H1 (cell line): ENCODE measurements around the gene DDR2. TPM values are rescaled to one million over a fixed set of nuclear protein-coding genes. Genes with fewer than 3 reads are reported as not detected.

ENCODE experiments used
- CTCF ChIA-PET: fragments of 300-600 bp; sonication (Branson Sonifier 250); formaldehyde crosslinking; loops from one replicate; lab custom pipeline; 2021; ENCODE audit not compliant: partially characterized antibody; lab: Charles Lee
- POLR2A ChIA-PET: fragments of 300-600 bp; sonication (Branson Sonifier 250); formaldehyde crosslinking; loops from one replicate; lab custom pipeline; 2021; ENCODE audit warnings: inconsistent platforms; ENCODE audit not compliant: partially characterized antibody; lab: Charles Lee
- DNase-seq, 2 experiments: peaks; one replicate each; pipeline versions ENCODE4 v3.0.0 to v3.0.0-alpha.2; 2010 to 2022; ENCODE audit warnings: low spot score in 2 of 2, low read depth in 1 of 2, mixed read lengths in 1 of 2
- FAIRE-seq: peaks from 2 replicates; lab custom pipeline; 2011; peaks lifted over from hg19 to GRCh38; lab: Jason Lieb, UNC
- H2AFZ ChIP-seq: 2 replicates; pipeline ENCODE4 v1.8.1; 2012; ENCODE audit warnings: low read length, inconsistent platforms
- H2AK5ac ChIP-seq: 2 replicates; pipeline ENCODE4 v1.6.1; 2013; ENCODE audit warnings: low read depth, low read length
- H2BK120ac ChIP-seq: replicated peaks from 2 replicates; pipeline ENCODE3; 2013; ENCODE audit warnings: low read depth, low read length, inconsistent platforms
- H2BK12ac ChIP-seq: 2 replicates; pipeline ENCODE4 v1.6.1; 2013; ENCODE audit warnings: low read depth, low read length
- H2BK15ac ChIP-seq: 2 replicates; pipeline ENCODE4 v1.6.1; 2013; ENCODE audit warnings: low read length
- H2BK20ac ChIP-seq: 2 replicates; pipeline ENCODE4 v1.6.1; 2013; ENCODE audit warnings: low read length
- H2BK5ac ChIP-seq: 2 replicates; pipeline ENCODE4 v1.6.1; 2013; ENCODE audit warnings: low read depth, low read length
- H3K14ac ChIP-seq: 2 replicates; pipeline ENCODE4 v1.6.1; 2013; ENCODE audit warnings: inconsistent platforms; ENCODE audit not compliant: insufficient read length
- H3K18ac ChIP-seq: 2 replicates; pipeline ENCODE4 v1.6.1; 2013; ENCODE audit warnings: low read length; ENCODE audit errors: extremely low read depth
- H3K23ac ChIP-seq: 2 replicates; pipeline ENCODE4 v1.6.1; 2013; ENCODE audit warnings: inconsistent platforms; ENCODE audit not compliant: insufficient read length
- H3K23me2 ChIP-seq: 2 replicates; pipeline ENCODE4 v1.6.1; 2013; ENCODE audit warnings: low read depth, low read length
- H3K27ac ChIP-seq: 2 replicates; pipeline ENCODE4 v1.6.1; 2011; ENCODE audit warnings: low read depth, low read length, inconsistent platforms
- H3K27me3 ChIP-seq, 4 experiments: replicated peaks in 1 of 4; 1 replicate in 1 of 4; 2 replicates in 3 of 4; pipeline versions ENCODE4 v1.6.1 to v1.8.1; 2011 to 2013; ENCODE audit warnings: low read length in 3 of 4, mild to moderate bottlenecking in 3 of 4, inconsistent platforms in 2 of 4, mixed read lengths in 2 of 4, moderate library complexity in 1 of 4; ENCODE audit not compliant: control insufficient read depth in 3 of 4, insufficient read depth in 3 of 4; ENCODE audit errors: extremely low read depth in 1 of 4
- H3K36me3 ChIP-seq, 4 experiments: 2 replicates each; pipeline versions ENCODE4 v1.6.1 to v1.8.1; 2011 to 2013; ENCODE audit warnings: mild to moderate bottlenecking in 4 of 4, low read length in 3 of 4, moderate library complexity in 2 of 4, control low read depth in 1 of 4, inconsistent platforms in 1 of 4; ENCODE audit not compliant: insufficient read depth in 4 of 4, control insufficient read depth in 2 of 4
- H3K4ac ChIP-seq: replicated peaks from 2 replicates; pipeline ENCODE3; 2013; ENCODE audit warnings: low read length, low read depth, mixed read lengths, inconsistent platforms; ENCODE audit not compliant: insufficient read length
- H3K4me1 ChIP-seq, 4 experiments: replicated peaks in 1 of 4; 1 replicate in 1 of 4; 2 replicates in 3 of 4; pipeline versions ENCODE4 v1.6.1 to v1.8.1; 2011 to 2013; ENCODE audit warnings: low read length in 3 of 4, inconsistent platforms in 2 of 4, mixed read lengths in 1 of 4; ENCODE audit not compliant: insufficient read depth in 4 of 4, control insufficient read depth in 3 of 4
- H3K4me2 ChIP-seq, 2 experiments: 2 replicates each; pipeline versions ENCODE4 v1.6.1 to v1.8.1; 2011 to 2013; ENCODE audit warnings: low read depth in 2 of 2, low read length in 2 of 2, control low read depth in 1 of 2, inconsistent platforms in 1 of 2, mild to moderate bottlenecking in 1 of 2; ENCODE audit not compliant: insufficient read depth in 1 of 2
- H3K4me3 ChIP-seq, 4 experiments: fragments of 200-600, 300-600 bp in 1 of 4; sonication (generic), shearing (Covaris generic), sonication (Bioruptor Twin) in 1 of 4; 2 replicates each; pipeline versions ENCODE4 v1.5.1 to v1.8.1; 2011 to 2016; ENCODE audit warnings: low read length in 4 of 4, low read depth in 3 of 4, control low read depth in 2 of 4, inconsistent platforms in 2 of 4, mild to moderate bottlenecking in 2 of 4, mixed read lengths in 1 of 4, moderate library complexity in 1 of 4; ENCODE audit not compliant: insufficient read depth in 2 of 4; ENCODE audit errors: extremely low read depth in 1 of 4
- H3K56ac ChIP-seq: replicated peaks from 2 replicates; pipeline ENCODE3; 2013; ENCODE audit warnings: low read depth, mild to moderate bottlenecking, mixed read lengths, low read length, inconsistent platforms; ENCODE audit not compliant: insufficient read length
- H3K79me1 ChIP-seq: 2 replicates; pipeline ENCODE4 v1.6.1; 2013; ENCODE audit warnings: low read depth, low read length, control low read depth
- H3K79me2 ChIP-seq, 2 experiments: 2 replicates each; pipeline versions ENCODE4 v1.6.1 to v1.8.1; 2012 to 2013; ENCODE audit warnings: low read length in 2 of 2, mild to moderate bottlenecking in 2 of 2, inconsistent platforms in 1 of 2; ENCODE audit not compliant: insufficient read depth in 2 of 2, control insufficient read depth in 1 of 2
- H3K9ac ChIP-seq, 4 experiments: replicated peaks in 1 of 4; 1 replicate in 1 of 4; 2 replicates in 3 of 4; pipeline versions ENCODE4 v1.6.1 to v1.8.1; 2011 to 2013; ENCODE audit warnings: low read depth in 3 of 4, low read length in 3 of 4, control low read depth in 2 of 4, mild to moderate bottlenecking in 2 of 4, moderate library complexity in 2 of 4, inconsistent platforms in 1 of 4; ENCODE audit errors: extremely low read depth in 1 of 4
- H3K9me3 ChIP-seq, 2 experiments: 2 replicates each; pipeline versions ENCODE4 v1.6.1 to v1.8.1; 2012 to 2013; ENCODE audit warnings: mild to moderate bottlenecking in 2 of 2, moderate library complexity in 2 of 2, control low read depth in 1 of 2, inconsistent platforms in 1 of 2, low read depth in 1 of 2, low read length in 1 of 2, mixed read lengths in 1 of 2; ENCODE audit not compliant: insufficient read depth in 2 of 2
- H4K20me1 ChIP-seq, 2 experiments: replicated peaks in 1 of 2; 2 replicates each; pipeline versions ENCODE3 to v1.8.1; 2011 to 2013; ENCODE audit warnings: inconsistent platforms in 2 of 2, low read length in 2 of 2, mild to moderate bottlenecking in 1 of 2; ENCODE audit not compliant: insufficient read depth in 2 of 2, control insufficient read depth in 1 of 2
- H4K5ac ChIP-seq: 2 replicates; pipeline ENCODE4 v1.6.1; 2013; ENCODE audit warnings: low read length, low read depth, mixed read lengths, inconsistent platforms; ENCODE audit not compliant: insufficient read length
- H4K8ac ChIP-seq: 2 replicates; pipeline ENCODE4 v1.8.0; 2013; ENCODE audit warnings: mild to moderate bottlenecking, moderate library complexity, low read length, inconsistent platforms; ENCODE audit not compliant: insufficient read depth; ENCODE audit errors: extremely low read depth
- H4K91ac ChIP-seq: replicated peaks from 2 replicates; pipeline ENCODE3; 2013; ENCODE audit warnings: low read length, mixed read lengths, inconsistent platforms; ENCODE audit not compliant: insufficient read length
- ASH2L ChIP-seq: fragments of 200-600, 300-600 bp; sonication (generic); IDR thresholded peaks from one replicate; pipeline ENCODE4 v1.7.1; 2017; ENCODE audit warnings: low read length
- ATF3 ChIP-seq: IDR thresholded peaks from 2 replicates; pipeline ENCODE4 v1.6.1; 2011; ENCODE audit warnings: low read depth, mild to moderate bottlenecking, low read length; ENCODE audit not compliant: insufficient read depth
- CBX8 ChIP-seq: fragments of 300-800, 300-1000 bp; sonication (generic); IDR thresholded peaks from 2 replicates; pipeline ENCODE4 v1.7.1; 2016; ENCODE audit warnings: low read depth, low read length, borderline replicate concordance
- EP300 ChIP-seq, 2 experiments: IDR thresholded peaks; 1 replicate in 1 of 2; 2 replicates in 1 of 2; pipeline ENCODE4 v1.6.1; 2011 to 2012; ENCODE audit warnings: low read depth in 2 of 2, low read length in 2 of 2, mild to moderate bottlenecking in 2 of 2, borderline replicate concordance in 1 of 2, inconsistent platforms in 1 of 2, moderate library complexity in 1 of 2
- HDAC2 ChIP-seq, 2 experiments: fragments of 300-600 bp in 1 of 2; sonication (generic) in 1 of 2; IDR thresholded peaks; 2 replicates each; pipeline ENCODE4 v1.6.1; 2011 to 2012; ENCODE audit warnings: low read depth in 2 of 2, low read length in 2 of 2, mild to moderate bottlenecking in 2 of 2, moderate library complexity in 2 of 2, borderline replicate concordance in 1 of 2, inconsistent platforms in 1 of 2
- KDM1A ChIP-seq: fragments of 200-600, 300-600 bp; sonication (generic); IDR thresholded peaks from 2 replicates; pipeline ENCODE4 v1.7.1; 2016; ENCODE audit warnings: mild to moderate bottlenecking, low read length, borderline replicate concordance
- RXRA ChIP-seq: IDR thresholded peaks from 2 replicates; pipeline ENCODE4 v1.6.1; 2011; ENCODE audit warnings: low read depth, mild to moderate bottlenecking, low read length, moderate library complexity; ENCODE audit not compliant: insufficient read depth
- SP1 ChIP-seq: IDR thresholded peaks from 2 replicates; pipeline ENCODE4 v1.6.1; 2011; ENCODE audit warnings: low read depth, low read length
- SP2 ChIP-seq: IDR thresholded peaks from 2 replicates; pipeline ENCODE4 v1.6.1; 2012; ENCODE audit warnings: mild to moderate bottlenecking, low read length, inconsistent platforms
- SP4 ChIP-seq: IDR thresholded peaks from 2 replicates; pipeline ENCODE4 v1.6.1; 2012; ENCODE audit warnings: low read length, inconsistent platforms
- SUZ12 ChIP-seq: fragments of 200-600 bp; sonication (generic); IDR thresholded peaks from 2 replicates; pipeline ENCODE4 v1.6.1; 2012; ENCODE audit warnings: mild to moderate bottlenecking, inconsistent platforms, low read length, moderate library complexity, mixed read lengths
- TAF7 ChIP-seq: optimal IDR thresholded peaks from 2 replicates; pipeline ENCODE3; 2011; ENCODE audit warnings: low read depth, mild to moderate bottlenecking, inconsistent platforms, low read length, moderate library complexity, borderline replicate concordance
- YY1 ChIP-seq: IDR thresholded peaks from 2 replicates; pipeline ENCODE4 v1.6.1; 2011; ENCODE audit warnings: low read depth, mild to moderate bottlenecking, low read length
- WGBS, 2 experiments: shearing (Covaris generic) in 1 of 2; methylation state at CpG; one replicate each; pipeline versions ENCODE4 v1.1.6 to v1.1.7; 2013 to 2015; ENCODE audit warnings: low lambda C conversion rate in 2 of 2, mixed read lengths in 2 of 2, inconsistent platforms in 1 of 2, low coverage in 1 of 2, missing lambda C conversion rate in 1 of 2; ENCODE audit not compliant: insufficient replicate concordance in 2 of 2, insufficient coverage in 1 of 2, insufficient read length in 1 of 2; ENCODE audit errors: extremely low coverage in 1 of 2, missing lambda C conversion rate in 1 of 2; 5-methylcytosine and 5-hydroxymethylcytosine counted together
- polyA plus RNA-seq, 7 experiments: library from polyadenylated mRNA; depleted of rRNA in 3 of 7; stranded (reverse) in 5 of 7; unstranded in 2 of 7; fragments of >200 nt in 5 of 7; fragments of 200-250 nt in 2 of 7; gene quantifications; 1 replicate in 5 of 7; 2 replicates in 1 of 7; 4 replicates in 1 of 7; pipeline versions ENCODE4 v1.2.1 to v1.2.3, GENCODE V29; 2011 to 2013; ENCODE audit warnings: missing spikeins in 2 of 7, mixed read lengths in 2 of 7
- total RNA-seq: library from RNA; stranded (reverse); fragmentation: NEBNext Ultra II Directional; extraction: Animal tissue kit (Norgen Biotek cat#: 25700); gene quantifications from 2 replicates; pipeline ENCODE4 v1.2.1, GENCODE V29; 2021

The DDR2 gene
- total and polyA plus RNA-seq, 2 of the 8 experiments (the other 6 are each of a cell fraction or from before 2014, with no cell fraction given), result 1.00 to 2.1 TPM

DNA sequence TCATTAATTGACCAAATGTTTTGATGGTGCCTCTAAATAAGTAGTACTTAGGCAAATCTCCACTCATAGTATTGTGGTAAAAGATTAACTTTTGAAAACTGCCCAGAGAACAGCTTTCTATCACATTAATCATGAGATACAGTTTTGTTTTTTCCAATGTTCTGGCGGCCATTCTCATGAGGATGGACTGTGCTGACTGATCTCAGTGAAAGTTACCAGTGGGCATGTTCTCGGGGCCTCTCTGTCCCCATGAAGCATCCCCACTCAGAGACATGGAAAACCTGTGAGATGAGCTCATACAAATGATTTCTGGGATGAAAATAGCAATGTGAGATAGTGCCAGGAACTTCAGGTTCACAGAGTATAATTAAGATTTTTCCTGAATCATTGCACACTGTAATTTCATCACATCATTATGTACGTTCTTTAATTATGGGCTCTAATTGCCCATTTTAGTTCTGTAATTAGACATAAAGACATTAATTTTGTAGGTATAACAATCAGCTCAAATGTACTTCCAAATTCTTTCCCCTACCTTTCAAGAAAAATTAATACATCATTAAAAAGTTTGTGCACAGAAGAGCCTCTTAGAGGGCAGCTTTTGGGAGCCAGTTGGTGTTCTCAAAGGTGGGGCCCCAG, 40.5 kb downstream of the DDR2 start:
- POLR2A ChIA-PET, result no interaction called here
- no peak for FAIRE-seq
- no peak overlapping the region for H2AFZ ChIP-seq
- TF ChIP-seq SUZ12 (no peak), EP300 (IDR thresholded peaks at IDR 0.05; ENCODE audit: borderline replicate concordance in 1 of 2, low read depth in 2 of 2, low read length in 2 of 2) (no peak), HDAC2 (IDR thresholded peaks at IDR 0.05; ENCODE audit: borderline replicate concordance in 1 of 2, low read depth in 2 of 2, low read length in 2 of 2) (no peak), YY1 (no peak), ATF3 (no peak), CBX8 (no peak), KDM1A (no peak), SP4 (no peak), RXRA (no peak), SP1 (no peak), TAF7 (no peak), SP2 (no peak), ASH2L (no peak)

More for the DNA sequence above, 40.5 kb downstream of the DDR2 start:
- H4K8ac ChIP-seq, result no peak overlapping the region
- H3K27me3 ChIP-seq, result no peaks in the 10 kb centered on the region
- WGBS, 2 experiments, result 88% methylated on average over 3 of the region's 3 CpGs; no CpG with 5 or more reads in 1 of the 2 experiments
- H3K23ac ChIP-seq, result no peak overlapping the region
- H3K4me2 ChIP-seq, result no peak overlapping the region
- DNase-seq, result no peak
- CTCF ChIA-PET, result interaction anchor here (0.6 kb wide), 1 partner anchor 1381 kb away, joined by 3 read pairs; no protein-coding TSS in a partner anchor
- H2BK12ac ChIP-seq, result no peak overlapping the region
- H3K14ac ChIP-seq, result no peak overlapping the region
- H3K56ac ChIP-seq, result no peak overlapping the region
- no peak overlapping the region for H2BK15ac ChIP-seq
- H3K4ac ChIP-seq, result no peak overlapping the region
- no peak overlapping the region for H3K9ac ChIP-seq
- no peaks in the 10 kb centered on the region for H3K9me3 ChIP-seq
- H3K36me3 ChIP-seq, result no peaks in the 10 kb centered on the region
- H3K18ac ChIP-seq, result no peak overlapping the region
- H2BK5ac ChIP-seq, result no peak overlapping the region
- H4K5ac ChIP-seq, result no peak overlapping the region
- H3K4me3 ChIP-seq, result no peak overlapping the region
- H4K91ac ChIP-seq, result no peak overlapping the region
- H3K23me2 ChIP-seq, result no peaks in the 10 kb centered on the region
- no peak overlapping the region for H2AK5ac ChIP-seq
- no peaks in the 10 kb centered on the region for H3K79me2 ChIP-seq
- H4K20me1 ChIP-seq, result no peaks in the 10 kb centered on the region
- H2BK120ac ChIP-seq, result no peak overlapping the region
- no peak overlapping the region for H3K27ac ChIP-seq
- no peak overlapping the region for H2BK20ac ChIP-seq
- no peaks in the 10 kb centered on the region for H3K79me1 ChIP-seq
- no peaks in the 10 kb centered on the region for H3K4me1 ChIP-seq
